NCI-H1694 treated with DMSO at 0.1 percent for 48 hours (cell line): ENCODE data around the gene GAMT.

Experiments used
- DNase-seq: peaks from one replicate; lab custom pipeline; 2025; lab: John Stamatoyannopoulos, UW

The GAMT gene

DNA sequence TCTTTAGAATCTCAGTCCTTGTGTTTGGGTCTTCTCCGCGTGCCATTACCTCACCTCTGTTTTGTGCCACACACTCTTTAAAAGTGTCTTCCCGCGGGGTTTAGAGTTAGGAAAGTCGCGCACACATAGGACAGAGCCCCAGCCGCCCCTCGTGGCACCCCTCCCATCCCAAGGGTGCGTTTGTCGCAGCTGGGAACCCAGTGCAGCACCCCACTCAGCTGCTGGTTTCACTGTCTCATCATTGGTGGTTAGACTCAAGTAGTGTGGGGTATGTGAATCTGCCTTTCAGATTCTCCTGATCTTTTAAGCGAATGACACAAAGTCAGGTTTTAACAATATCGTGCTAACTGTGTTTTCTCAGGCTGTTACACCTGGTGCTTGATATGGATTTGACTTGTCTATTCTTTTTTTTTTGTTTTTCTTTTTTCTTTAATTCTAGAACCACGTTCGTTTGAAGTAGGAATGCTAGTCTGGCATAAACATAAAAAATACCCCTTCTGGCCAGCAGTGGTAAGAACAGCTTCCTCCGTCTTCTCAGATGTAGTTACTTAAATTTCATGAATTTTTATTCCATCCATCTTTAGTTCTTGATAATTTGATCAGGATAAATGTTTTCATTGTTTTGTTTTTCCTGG lies 37.2 kb downstream of the GAMT start:
- no peak for DNase-seq

DNA sequence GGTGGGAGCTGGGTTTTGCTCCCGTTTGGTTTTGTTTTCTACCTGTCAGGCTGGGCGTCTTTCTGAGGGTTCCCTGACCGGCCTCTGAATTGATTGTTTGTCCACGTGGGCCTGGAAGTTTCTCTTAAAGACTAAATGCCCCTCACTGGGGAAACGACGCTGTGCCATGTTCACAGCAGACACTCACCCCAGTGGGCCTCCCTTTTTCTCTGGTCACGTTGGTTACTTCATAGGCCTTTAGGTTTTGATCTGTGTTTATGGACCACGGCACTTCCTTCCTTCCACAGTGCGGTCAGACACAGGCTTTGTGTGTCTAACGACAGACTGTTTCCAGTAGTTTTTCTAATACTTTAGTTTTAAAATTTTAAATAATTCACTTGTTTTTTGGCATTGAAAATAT lies 37.7 kb downstream of the GAMT start:
- no peak for DNase-seq

DNA sequence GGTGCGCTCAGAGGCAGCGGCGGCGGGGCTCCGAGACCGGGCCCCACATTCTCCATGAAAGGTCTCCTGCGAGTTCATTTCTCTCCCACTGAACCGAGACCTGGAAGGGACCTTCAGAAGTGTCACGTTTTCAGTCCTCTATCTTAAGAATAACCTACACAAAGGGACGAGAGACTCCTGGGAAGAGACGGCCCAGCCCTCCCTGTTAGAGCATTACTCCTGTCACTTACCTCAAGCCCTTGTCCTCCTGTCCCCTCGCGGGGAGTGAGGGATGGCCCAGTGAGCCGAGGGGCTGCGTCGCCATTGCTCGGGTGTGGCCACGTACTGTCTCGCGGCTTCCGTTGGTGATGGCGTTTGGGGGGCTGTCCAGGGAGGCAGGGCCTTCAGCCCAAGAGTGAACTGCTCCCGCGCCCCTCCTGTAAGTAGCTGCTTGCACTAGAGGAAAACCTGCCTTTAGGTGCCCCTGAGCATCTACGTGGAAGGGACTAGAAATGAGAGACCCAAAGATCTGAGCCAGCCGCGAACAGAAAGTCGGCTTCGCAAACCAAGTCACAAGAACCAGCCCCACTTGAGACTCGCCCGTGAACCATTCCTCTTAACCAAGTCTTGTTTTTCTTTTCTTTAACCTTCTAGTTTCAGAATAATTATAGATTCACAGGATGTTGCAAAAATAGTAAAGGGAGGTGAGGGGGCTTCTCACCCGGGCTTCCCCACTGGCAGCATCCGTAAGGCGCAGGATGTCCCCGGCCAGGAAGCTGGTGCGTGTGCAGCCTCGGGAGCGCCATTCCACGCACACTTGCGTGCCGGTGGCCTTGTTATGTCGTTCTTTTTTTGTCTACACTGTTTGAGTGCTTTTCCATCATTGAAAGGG lies 38.7 kb downstream of the GAMT start:
- no peak for DNase-seq

DNA sequence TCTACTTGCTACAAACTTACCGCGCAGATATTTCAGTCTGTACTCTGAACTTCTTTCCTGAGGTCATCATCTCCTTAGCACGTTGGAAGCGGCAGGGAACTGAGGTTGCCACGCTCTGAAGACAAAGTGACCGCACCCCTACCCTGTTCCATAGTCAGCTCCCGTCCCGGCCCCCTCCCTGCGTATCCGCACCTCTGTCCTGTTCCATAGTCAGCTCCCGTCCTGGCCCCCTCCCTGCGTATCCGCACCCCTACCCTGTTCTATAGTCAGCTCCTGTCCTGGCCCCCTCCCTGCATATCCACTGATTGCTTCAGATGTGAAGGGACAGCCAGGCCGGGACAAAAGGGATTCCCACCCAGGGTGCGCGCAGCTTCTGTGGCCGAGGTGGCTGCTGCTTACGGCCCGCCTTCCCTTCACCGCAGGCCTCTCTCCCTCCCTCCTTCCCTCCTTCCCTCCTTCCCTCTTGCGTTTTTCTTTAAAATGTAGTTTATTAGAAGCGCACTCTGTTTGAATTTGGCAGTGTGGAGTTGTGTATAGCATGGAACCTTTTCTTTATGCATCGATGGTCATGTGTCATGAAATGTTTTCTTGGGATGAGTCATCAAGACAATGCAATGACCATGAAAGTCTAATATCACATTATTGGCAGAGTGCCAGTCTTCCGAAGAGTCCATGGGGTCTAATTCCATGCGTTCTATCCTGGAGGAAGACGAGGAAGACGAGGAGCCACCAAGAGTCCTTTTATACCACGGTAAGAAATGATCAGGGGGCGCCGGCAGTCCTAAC lies 39.5 kb downstream of the GAMT start:
- DNase-seq: no peak

DNA sequence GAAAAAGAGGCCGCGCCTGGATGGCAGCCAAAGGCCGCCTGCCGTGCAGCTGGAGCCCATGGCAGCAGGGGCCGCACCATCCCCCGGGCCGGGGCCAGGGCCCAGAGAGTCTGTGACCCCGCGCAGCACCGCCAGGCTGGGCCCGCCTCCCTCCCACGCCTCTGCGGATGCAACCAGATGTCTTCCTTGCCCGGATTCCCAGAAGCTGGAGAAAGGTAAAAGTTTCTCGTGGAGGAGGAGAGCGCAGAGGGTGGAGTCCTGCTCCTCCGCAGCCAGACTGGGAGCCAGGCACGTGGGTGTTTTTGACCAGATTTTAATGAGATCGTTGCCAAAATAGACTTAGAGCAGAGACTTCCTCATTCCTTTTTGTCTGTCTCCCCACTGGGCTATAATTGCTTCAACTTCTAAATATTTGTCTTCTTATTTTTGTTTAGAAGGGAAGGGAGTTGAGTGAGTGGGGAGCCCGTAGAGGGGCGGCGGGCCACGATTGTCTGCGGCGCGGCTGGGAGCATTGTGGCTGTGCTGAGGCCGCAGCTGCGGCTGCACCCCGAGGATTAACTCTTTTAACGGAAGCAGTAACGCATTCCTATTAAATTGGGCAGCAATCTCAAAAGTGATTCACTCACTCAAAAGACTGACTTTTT lies 40.4 kb downstream of the GAMT start:
- peak; percentile 23 for DNase-seq

DNA sequence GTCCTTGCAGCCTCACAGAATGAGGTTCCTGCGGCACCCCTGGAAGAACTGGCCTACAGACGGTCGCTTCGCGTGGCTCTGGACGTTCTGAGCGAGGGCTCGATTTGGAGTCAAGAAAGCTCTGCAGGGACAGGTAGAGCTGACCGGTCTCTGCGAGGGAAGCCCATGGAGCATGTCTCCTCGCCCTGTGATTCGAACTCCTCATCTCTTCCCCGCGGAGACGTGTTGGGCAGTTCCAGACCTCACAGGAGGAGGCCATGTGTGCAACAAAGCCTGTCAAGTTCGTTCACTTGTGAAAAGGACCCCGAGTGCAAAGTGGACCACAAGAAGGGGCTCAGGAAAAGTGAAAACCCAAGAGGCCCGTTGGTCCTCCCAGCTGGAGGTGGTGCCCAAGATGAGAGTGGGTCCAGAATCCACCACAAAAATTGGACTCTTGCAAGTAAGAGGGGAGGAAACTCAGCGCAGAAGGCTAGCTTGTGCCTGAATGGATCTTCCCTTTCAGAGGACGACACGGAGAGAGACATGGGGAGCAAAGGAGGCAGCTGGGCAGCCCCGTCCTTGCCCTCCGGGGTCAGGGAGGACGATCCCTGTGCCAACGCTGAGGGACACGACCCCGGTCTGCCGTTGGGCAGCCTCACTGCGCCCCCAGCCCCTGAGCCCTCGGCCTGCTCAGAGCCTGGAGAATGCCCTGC lies 41.1 kb downstream of the GAMT start:
- no peak for DNase-seq

DNA sequence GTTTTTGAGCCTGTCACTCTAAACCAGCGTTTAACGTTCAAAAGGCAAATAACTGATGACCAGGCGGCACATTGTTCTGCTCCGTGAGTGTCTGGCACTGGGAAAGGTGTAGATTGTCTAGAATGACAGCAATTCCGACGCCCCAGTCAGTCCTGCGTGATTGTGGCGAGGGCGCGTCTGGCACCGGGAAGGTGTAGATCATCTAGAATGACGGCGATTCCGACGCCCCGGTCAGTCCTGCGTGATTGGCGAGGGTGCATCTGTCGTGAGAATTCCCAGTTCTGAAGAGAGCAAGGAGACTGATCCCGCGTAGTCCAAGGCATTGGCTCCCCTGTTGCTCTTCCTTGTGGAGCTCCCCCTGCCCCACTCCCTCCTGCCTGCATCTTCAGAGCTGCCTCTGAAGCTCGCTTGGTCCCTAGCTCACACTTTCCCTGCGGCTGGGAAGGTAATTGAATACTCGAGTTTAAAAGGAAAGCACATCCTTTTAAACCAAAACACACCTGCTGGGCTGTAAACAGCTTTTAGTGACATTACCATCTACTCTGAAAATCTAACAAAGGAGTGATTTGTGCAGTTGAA lies 43.7 kb downstream of the GAMT start:
- DNase-seq: no peak

DNA sequence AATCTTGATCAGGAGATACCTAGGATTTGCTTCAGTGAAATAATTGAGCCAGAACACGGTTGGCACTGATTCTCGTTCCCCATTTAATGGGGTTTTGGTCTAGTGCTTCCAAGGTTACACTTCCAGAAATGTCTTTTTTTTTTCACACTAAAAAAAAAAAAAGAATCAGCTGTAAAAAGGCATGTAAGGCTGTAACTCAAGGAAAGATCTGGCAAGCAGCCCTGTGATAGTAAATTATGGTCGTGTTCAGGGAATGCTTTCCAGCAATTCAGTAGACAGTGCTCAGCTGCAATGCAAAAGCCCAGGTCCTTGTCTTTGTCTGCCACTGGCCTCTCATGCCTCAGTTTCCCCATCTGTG lies 44.9 kb downstream of the GAMT start:
- DNase-seq: no peak

DNA sequence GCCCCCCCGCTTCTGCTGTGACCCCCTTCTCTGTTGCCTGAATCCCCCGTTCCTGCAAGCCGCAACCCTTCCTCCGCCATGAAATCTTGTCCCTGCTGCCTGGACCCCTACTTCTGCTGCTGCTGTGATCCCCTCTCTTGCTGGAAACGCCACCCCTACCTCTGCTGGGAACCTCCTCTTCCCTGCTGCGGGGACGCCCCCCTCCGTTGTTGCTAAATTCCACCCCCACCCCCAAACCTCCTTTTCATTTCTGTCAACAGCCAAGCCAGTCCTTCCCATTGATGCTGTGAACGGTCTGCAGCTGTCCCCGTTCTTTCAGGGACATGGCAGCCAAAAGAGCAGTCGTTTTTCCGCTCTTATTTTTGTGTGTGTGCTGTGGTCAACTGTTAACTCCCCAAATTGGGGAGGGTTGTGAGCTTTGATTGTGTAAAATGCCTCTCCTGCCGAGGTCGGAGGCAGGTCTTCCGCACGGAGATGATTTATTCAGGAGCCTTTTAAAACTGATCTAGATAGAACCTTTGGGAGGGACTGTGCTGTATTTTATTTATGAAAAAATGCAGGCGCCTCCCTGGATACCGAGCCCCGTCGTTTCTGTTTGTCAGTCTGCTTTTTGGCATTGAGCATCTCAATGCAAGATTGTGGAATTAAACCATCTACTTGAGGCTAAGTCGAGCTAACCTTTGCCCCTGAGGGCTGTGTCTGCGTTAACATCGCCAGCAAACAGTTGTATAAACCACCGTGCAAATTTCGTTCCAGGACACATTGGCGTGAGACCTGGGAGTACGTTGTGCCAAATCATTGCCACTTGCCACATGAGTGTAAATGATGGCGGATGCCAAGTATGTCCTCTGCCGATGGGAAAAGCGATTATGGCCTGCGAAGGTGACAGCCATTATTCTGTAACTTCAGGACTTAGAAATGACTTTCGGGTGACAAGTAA lies 45.5 kb downstream of the GAMT start:
- no peak for DNase-seq

DNA sequence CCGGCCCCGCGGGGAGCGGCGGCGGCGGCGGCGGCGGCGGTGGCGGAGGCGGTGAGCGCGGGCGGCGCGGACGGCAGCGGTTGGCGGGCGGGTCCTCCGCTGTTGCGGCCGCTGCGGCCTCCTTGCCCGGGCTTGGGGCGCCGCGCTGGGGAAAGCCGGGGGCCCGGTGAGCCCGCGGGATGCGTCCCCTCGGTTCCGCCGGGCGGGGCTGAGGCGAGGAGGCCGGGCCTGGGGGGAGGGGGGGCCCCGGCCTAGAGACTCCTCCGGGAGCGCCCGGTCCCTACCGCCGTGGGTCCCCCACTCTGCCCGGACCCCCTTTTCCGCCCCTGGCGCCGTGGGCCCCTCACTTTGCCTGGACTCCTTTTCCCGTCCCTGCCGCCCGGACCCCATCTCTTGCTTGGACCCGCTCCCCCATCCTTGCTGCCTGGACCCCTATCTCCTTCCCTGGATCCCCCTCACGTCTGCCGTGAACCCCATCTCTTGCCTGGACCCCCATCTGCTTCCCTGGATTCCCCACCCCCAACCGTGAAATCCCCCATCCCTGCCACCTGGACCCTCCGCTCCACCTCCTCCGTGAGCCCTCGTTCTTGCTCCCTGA lies 46.3 kb downstream of the GAMT start:
- no peak for DNase-seq

DNA sequence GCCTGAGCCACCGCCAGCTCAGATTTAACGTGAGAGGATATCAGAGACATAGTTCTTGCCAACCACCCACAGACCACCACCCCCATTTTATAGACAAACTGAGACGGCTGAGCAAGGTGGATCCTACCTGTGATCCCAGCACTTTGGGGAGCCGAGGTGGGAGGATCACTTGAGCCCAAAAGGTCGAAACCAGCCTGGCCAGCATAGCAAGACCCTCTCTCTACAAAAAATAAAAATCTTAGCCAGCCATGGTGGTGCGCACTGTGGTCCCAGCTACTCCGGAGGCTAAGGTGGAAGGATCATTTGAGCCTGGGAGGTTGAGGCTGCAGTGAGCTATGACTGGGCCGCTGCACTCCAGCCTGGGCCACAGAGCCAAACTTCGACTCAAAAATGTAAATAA lies 48.2 kb downstream of the GAMT start:
- DNase-seq: no peak

DNA sequence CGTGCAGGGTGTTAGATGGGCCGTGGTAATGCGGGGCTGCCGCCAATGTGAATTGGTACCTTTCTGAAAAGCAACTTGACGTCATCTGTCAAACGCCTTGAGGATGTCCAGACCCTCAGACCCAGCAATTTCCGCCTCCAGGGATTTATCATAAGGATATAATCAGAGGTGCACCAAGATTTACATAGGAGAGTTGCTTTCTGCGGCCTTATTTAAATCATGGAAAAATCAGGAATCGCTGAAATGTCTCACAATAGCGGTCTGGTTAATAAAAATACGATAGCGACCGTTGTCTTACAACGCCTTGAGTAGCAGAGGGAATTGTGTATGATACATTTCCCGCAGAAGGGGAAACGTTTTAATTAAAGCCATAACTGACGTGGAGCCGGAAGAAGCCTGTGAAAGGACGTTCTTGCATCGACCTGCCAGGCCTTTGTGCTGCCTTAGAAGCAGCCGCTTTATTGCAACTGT lies 49.9 kb downstream of the GAMT start:
- no peak for DNase-seq

DNA sequence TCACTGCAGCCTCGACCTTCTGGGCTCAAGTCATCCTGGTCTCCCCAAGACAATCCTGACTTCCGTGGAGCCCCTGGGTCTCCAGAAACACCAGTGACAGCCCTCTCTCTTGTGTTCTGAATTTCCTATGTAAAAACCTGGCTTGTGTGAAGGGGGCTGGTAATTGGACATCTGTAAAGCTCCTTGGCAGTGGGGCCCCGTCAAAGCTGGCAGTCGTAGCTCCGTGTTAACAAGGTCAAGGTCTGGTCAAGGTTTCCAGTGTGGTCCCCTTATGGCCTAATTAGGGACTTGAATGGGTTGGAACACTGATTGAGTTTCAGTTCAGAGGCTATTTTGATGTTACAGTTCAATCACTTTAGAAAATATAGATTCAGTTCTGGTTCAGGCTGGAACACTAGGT lies 50.5 kb downstream of the GAMT start:
- no peak for DNase-seq

DNA sequence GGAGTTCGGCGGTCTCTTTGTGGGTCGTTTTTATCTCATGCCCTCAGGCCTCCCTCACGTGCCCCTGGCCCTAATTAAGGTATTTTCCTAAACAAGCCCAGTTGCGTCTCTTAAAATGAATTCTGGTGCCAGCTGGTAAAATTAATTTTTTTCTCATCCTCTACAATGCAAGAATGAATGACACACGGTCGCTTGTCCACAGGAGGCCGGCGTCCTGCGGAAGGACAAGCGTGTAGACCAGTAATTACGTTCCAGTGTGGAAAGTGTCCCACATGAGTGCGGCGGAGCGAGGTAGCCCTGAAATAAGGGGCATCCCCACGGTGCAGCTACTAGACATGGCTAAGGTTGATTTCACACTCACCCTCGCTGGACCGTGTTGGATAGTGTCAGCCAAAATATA lies 52.1 kb downstream of the GAMT start:
- DNase-seq: no peak
